ENCODE results near the gene STYXL1.
"Not testable (repeated sequence)": the region's sequence is repeated elsewhere in the genome, so short reads cannot be mapped to it uniquely, and the experiment has no call there.

- TF ChIP-seq POLR2A, CTCF (IDR thresholded peaks at IDR 0.05): not testable (repeated sequence)
Observed at GRCh38 chr7:76084115-76084514, 36.3 kb upstream of the STYXL1 start.
